ENCODE results near the gene MGMT.

DNA sequence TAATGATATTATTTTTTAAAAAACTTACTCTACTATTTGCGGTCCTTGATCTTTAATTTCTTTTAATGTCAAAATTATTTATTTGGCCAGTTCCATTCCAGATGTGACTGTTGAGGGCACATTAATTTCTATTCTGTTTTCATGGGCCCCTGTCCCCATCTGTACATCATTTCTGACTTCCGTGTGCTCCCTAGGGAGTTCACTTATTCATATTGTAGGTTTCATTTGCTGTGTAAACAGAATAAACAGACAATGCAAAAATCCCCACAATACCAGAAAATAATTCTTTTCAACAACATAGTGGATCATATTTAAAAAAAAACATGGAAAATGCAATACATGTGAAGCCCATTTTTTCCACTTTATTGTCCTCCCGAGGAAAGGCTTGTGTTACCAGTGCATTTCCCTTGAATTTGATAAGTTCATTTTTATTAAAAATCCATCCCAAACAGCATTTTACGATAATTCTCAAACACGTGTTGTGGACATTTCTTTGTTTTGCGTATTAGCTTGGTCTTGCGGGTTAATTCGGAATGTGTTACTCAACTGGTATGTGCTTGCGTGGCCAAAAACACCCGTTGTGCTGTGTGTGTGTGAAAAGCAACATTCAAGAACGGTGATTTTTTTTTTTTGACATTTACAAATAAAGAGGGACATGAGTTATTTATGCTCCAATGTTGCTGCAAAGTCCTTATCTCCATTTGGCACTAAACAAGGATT is 138.4 kb downstream of the MGMT start:
- TF ChIP-seq, protein P1, sequence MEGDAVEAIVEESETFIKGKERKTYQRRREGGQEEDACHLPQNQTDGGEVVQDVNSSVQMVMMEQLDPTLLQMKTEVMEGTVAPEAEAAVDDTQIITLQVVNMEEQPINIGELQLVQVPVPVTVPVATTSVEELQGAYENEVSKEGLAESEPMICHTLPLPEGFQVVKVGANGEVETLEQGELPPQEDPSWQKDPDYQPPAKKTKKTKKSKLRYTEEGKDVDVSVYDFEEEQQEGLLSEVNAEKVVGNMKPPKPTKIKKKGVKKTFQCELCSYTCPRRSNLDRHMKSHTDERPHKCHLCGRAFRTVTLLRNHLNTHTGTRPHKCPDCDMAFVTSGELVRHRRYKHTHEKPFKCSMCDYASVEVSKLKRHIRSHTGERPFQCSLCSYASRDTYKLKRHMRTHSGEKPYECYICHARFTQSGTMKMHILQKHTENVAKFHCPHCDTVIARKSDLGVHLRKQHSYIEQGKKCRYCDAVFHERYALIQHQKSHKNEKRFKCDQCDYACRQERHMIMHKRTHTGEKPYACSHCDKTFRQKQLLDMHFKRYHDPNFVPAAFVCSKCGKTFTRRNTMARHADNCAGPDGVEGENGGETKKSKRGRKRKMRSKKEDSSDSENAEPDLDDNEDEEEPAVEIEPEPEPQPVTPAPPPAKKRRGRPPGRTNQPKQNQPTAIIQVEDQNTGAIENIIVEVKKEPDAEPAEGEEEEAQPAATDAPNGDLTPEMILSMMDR (IDR thresholded peaks at IDR 0.05) = no peak
- TF ChIP-seq POLR2AphosphoS5 (IDR thresholded peaks at IDR 0.05) (no peak), EP300 (IDR thresholded peaks at IDR 0.05) (no peak)
